ENCODE data around the gene CDIPT.

DNA sequence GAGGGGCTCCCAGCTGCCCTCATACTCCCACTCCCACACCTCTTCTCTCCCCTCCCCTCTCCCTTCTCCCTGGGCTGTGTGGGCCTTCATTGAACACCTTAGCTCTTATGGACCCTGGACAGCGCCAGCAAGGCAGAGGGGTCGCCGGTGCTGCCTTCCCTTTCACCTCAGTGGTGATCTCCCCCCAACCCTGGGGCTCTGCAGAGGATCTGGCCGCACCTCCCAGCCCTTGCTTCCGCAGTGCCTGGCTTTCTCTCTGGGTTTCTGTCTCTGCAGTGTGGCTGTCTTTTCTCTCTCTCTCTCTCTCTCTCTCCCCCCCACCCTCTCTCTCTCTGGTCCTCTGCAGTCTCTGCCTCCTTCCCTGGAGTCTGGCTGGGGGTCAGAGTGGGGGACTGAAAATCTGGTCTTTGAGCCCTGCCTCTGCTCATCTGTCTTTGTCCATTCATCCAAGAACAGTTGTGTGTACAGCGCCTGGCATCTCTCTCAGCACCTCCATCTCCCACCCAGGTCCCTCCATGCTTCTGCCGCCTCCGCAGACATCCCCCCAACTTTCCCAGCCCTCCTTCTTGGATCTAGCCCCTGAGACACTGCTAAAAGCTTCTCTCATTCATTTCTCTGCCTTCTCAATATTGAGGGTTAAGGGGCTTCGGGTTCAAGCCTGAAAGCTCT, 35.2 kb upstream of the CDIPT start:
- TF ChIP-seq EZH2 (IDR thresholded peaks at IDR 0.05) (no peak), POLR2AphosphoS5 (IDR thresholded peaks at IDR 0.05; ENCODE audit: borderline replicate concordance, low read depth, low read length) (no peak), FOXP2 (optimal IDR thresholded peaks at IDR 0.05; ENCODE audit: control extremely low read depth, extremely low read length, insufficient read depth) (no peak)

All from SK-N-MC (cell line).